HEK293 (cell line): Measurements from ENCODE around the gene HES1.

ENCODE experiments used
- CTCF ChIA-PET: fragments of 350-600 bp; formaldehyde crosslinking; extraction: SDS; loops from one replicate; lab custom pipeline; 2021; ENCODE audit warnings: antibody characterized with exemption; lab: Yijun Ruan, JAX
- POLR2A ChIA-PET: fragments of 300-600 bp; formaldehyde crosslinking; extraction: SDS; loops from one replicate; lab custom pipeline; 2020; ENCODE audit warnings: antibody characterized with exemption, inconsistent platforms; lab: Yijun Ruan, JAX
- H3K27ac ChIP-seq: fragments of 200-500 bp; sonication (Bioruptor generic); 2 replicates; pipeline ENCODE4 v1.5.1; 2014; ENCODE audit warnings: low read depth, low read length, control low read depth, inconsistent platforms; ENCODE audit errors: extremely low read depth
- H3K36me3 ChIP-seq, 2 experiments: fragments of 200-500 bp in 1 of 2; sonication (Bioruptor generic) in 1 of 2; 1 replicate in 1 of 2; 2 replicates in 1 of 2; pipeline ENCODE4 v1.5.1; 2014 to 2017; ENCODE audit warnings: inconsistent platforms in 2 of 2, low read length in 2 of 2; ENCODE audit not compliant: control insufficient read depth in 2 of 2, insufficient read depth in 1 of 2
- H3K4me1 ChIP-seq: fragments of 200-500 bp; sonication (Bioruptor generic); 2 replicates; pipeline ENCODE4 v1.5.1; 2014; ENCODE audit warnings: mild to moderate bottlenecking, low read length, inconsistent platforms; ENCODE audit not compliant: control insufficient read depth, insufficient read depth
- H3K4me3 ChIP-seq: 2 replicates; pipeline ENCODE4 v1.5.1; 2011; ENCODE audit warnings: low read depth, mild to moderate bottlenecking, control low read depth, low read length, moderate library complexity
- H3K9me3 ChIP-seq: fragments of 200-500 bp; sonication (Bioruptor generic); 2 replicates; pipeline ENCODE4 v1.5.1; 2014; ENCODE audit warnings: low read depth, low read length, inconsistent platforms; ENCODE audit not compliant: control insufficient read depth, insufficient read depth
- IKZF3 ChIP-seq: fragments of 450-650 bp; IDR thresholded peaks from 2 replicates; pipeline ENCODE4 v1.5.0; 2018; ENCODE audit warnings: missing biosample characterization, mild to moderate bottlenecking, missing genetic modification characterization, moderate library complexity
- PRDM2 ChIP-seq: fragments of 450-650 bp; formaldehyde crosslinking; IDR thresholded peaks from 2 replicates; pipeline ENCODE4 v1.5.1; 2016; ENCODE audit warnings: missing biosample characterization, missing genetic modification characterization, borderline replicate concordance
- SALL2 ChIP-seq: fragments of 450-650 bp; formaldehyde crosslinking; IDR thresholded peaks from 2 replicates; pipeline ENCODE4 v1.5.0; 2017; ENCODE audit warnings: missing biosample characterization, mild to moderate bottlenecking, missing genetic modification characterization, borderline replicate concordance
- ZIC2 ChIP-seq: fragments of 450-650 bp; formaldehyde crosslinking; IDR thresholded peaks from 2 replicates; pipeline ENCODE4 v1.5.1; 2016; ENCODE audit warnings: missing biosample characterization, missing genetic modification characterization
- ZNF114 ChIP-seq: fragments of 450-650 bp; formaldehyde crosslinking; IDR thresholded peaks from 2 replicates; pipeline ENCODE4 v1.5.0; 2017; ENCODE audit warnings: missing biosample characterization, missing genetic modification characterization
- ZNF146 ChIP-seq: fragments of 450-650 bp; formaldehyde crosslinking; IDR thresholded peaks from 2 replicates; pipeline ENCODE4 v1.5.1; 2016; ENCODE audit warnings: missing biosample characterization, missing genetic modification characterization
- ZNF214 ChIP-seq: fragments of 450-650 bp; formaldehyde crosslinking; IDR thresholded peaks from 2 replicates; pipeline ENCODE4 v1.5.1; 2017; ENCODE audit warnings: missing biosample characterization, mild to moderate bottlenecking, missing genetic modification characterization, borderline replicate concordance
- ZNF239 ChIP-seq: fragments of 450-650 bp; formaldehyde crosslinking; IDR thresholded peaks from 2 replicates; pipeline ENCODE4 v1.5.1; 2016; ENCODE audit warnings: missing biosample characterization, missing genetic modification characterization
- ZNF280D ChIP-seq: fragments of 450-650 bp; formaldehyde crosslinking; IDR thresholded peaks from 2 replicates; pipeline ENCODE4 v1.5.1; 2016; ENCODE audit warnings: missing biosample characterization, missing genetic modification characterization
- ZNF433 ChIP-seq: fragments of 450-650 bp; formaldehyde crosslinking; IDR thresholded peaks from 2 replicates; pipeline ENCODE4 v1.5.1; 2016; ENCODE audit warnings: missing biosample characterization, missing genetic modification characterization, low read depth
- ZNF518A ChIP-seq: fragments of 450-650 bp; formaldehyde crosslinking; conservative IDR thresholded peaks from 2 replicates; pipeline ENCODE4 v1.5.1; 2016; ENCODE audit warnings: low read depth, missing biosample characterization, missing genetic modification characterization
- ZNF558 ChIP-seq: fragments of 450-650 bp; formaldehyde crosslinking; IDR thresholded peaks from 2 replicates; pipeline ENCODE4 v1.5.1; 2016; ENCODE audit warnings: missing biosample characterization, missing genetic modification characterization
- ZNF560 ChIP-seq: fragments of 450-650 bp; formaldehyde crosslinking; IDR thresholded peaks from 2 replicates; pipeline ENCODE4 v1.5.1; 2017; ENCODE audit warnings: missing biosample characterization, missing genetic modification characterization, borderline replicate concordance
- ZNF701 ChIP-seq: fragments of 450-650 bp; formaldehyde crosslinking; IDR thresholded peaks from 2 replicates; pipeline ENCODE4 v1.5.1; 2016; ENCODE audit warnings: missing biosample characterization, missing genetic modification characterization
- ZNF704 ChIP-seq: fragments of 450-650 bp; formaldehyde crosslinking; IDR thresholded peaks from 2 replicates; pipeline ENCODE4 v1.5.1; 2016; ENCODE audit warnings: missing biosample characterization, missing genetic modification characterization
- ZSCAN4 ChIP-seq: fragments of 450-650 bp; formaldehyde crosslinking; IDR thresholded peaks from 2 replicates; pipeline ENCODE4 v1.5.1; 2017; ENCODE audit warnings: missing biosample characterization, missing genetic modification characterization

Gene HES1

GRCh38 chr3:194086388-194087075 lies 49.4 kb upstream of the HES1 start:
- POLR2A ChIA-PET = no interaction called here
- TF ChIP-seq ZIC2 (0 out of 2 replicates have a peak, but pooled peaks have one; percentile 19), PRDM2 (no peak), ZNF114 (tag by site-specific recombination) (no peak), ZNF704 (tag by site-specific recombination) (no peak), SALL2 (no peak), ZNF558 (no peak)
- H3K36me3 ChIP-seq = no peaks in the 10 kb centered on the region
- no peak overlapping the region for H3K4me3 ChIP-seq
- no peaks in the 10 kb centered on the region for H3K9me3 ChIP-seq
- CTCF ChIA-PET = no interaction called here
- no peak overlapping the region for H3K27ac ChIP-seq
- no peaks in the 10 kb centered on the region for H3K4me1 ChIP-seq

GRCh38 chr3:194087280-194087679 lies 48.7 kb upstream of the HES1 start:
- Histone ChIP-seq H3K4me1 (no peaks in the 10 kb centered on the region), H3K27ac (no peak overlapping the region), H3K36me3 (no peaks in the 10 kb centered on the region), H3K4me3 (no peak overlapping the region), H3K9me3 (no peaks in the 10 kb centered on the region)
- ChIA-PET CTCF (no interaction called here), POLR2A (no interaction called here)
- TF ChIP-seq ZNF239 (tag by site-specific recombination) (no peak), ZNF701 (no peak), ZSCAN4 (tag by site-specific recombination) (no peak), ZNF704 (tag by site-specific recombination) (no peak), ZNF214 (tag by site-specific recombination) (no peak), ZNF518A (tag by site-specific recombination) (no peak), ZNF560 (no peak), IKZF3 (tag by site-specific recombination) (no peak), ZNF280D (tag by site-specific recombination) (no peak), ZNF146 (tag by site-specific recombination) (no peak), ZNF433 (tag by site-specific recombination) (no peak)
